Nephron (organoid): Measurements from ENCODE around the gene NBEAL1.
A peak's percentile ranks its signal among the peaks of the same experiment; 100 is the strongest.
"Not testable (repeated sequence)": the region's sequence is repeated elsewhere in the genome, so short reads cannot be mapped to it uniquely, and the experiment has no call there.

Experiments used
- H3K27ac Mint-ChIP-seq, 3 experiments: 2 replicates each; pipeline ENCODE4 v1.8.0; 2020; ENCODE audit warnings: mixed read lengths in 3 of 3, mild to moderate bottlenecking in 2 of 3, moderate library complexity in 1 of 3
- H3K27me3 Mint-ChIP-seq: 2 replicates; pipeline ENCODE4 v1.8.0; 2021; ENCODE audit warnings: low read depth, mild to moderate bottlenecking, moderate library complexity, mixed read lengths
- H3K36me3 Mint-ChIP-seq: 2 replicates; pipeline ENCODE4 v1.8.0; 2020; ENCODE audit warnings: low read depth, mixed read lengths
- H3K4me1 Mint-ChIP-seq: 2 replicates; pipeline ENCODE4 v1.8.0; 2020; ENCODE audit warnings: mixed read lengths
- H3K4me3 Mint-ChIP-seq, 3 experiments: 2 replicates each; pipeline ENCODE4 v1.8.0; 2020; ENCODE audit warnings: mild to moderate bottlenecking in 3 of 3, mixed read lengths in 3 of 3, moderate library complexity in 2 of 3
- H3K9me3 Mint-ChIP-seq: 2 replicates; pipeline ENCODE4 v1.8.0; 2020; ENCODE audit warnings: mixed read lengths
- CTCF ChIP-seq, 3 experiments: fragments of 200-600 bp; sonication (generic); IDR thresholded peaks; one replicate each; pipeline ENCODE4 v1.5.0; 2021; ENCODE audit warnings: antibody characterized with exemption in 3 of 3; ENCODE audit not compliant: unreplicated experiment in 3 of 3

NBEAL1 gene

DNA sequence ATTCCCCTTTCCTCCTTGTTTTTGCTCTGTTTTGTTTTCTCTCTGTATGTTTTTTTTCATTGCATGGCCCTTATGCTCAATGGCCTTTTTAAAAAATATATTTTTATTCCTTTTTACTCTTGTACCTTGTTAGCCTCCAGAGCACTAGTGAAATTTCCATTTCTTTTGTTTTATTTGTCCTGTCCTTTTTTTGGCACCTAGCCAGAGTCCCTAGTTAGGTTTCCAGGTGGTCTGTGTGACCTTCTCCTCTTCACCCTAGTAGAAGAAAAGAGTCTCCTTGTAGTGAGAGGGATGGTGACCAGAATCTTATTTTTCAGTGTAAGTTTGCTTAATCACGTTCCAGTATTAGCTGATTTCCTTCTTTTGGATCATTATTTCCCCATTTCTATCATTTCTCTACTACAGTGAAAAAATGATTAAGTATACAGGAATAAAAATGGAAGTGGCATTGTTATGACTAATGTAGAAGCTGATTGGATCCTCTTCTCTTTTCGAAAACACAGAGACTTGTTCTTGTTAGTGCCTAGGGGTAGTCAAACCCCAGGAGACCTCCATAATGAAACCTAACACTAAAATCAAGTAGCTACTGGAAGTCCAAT lies 65.9 kb downstream of the NBEAL1 start:
- H3K4me3 Mint-ChIP-seq = no peak overlapping the region
- no peaks in the 10 kb centered on the region for H3K27me3 Mint-ChIP-seq
- no peaks in the 10 kb centered on the region for H3K9me3 Mint-ChIP-seq
- H3K27ac Mint-ChIP-seq = no peak overlapping the region
- no peaks in the 10 kb centered on the region for H3K4me1 Mint-ChIP-seq
- TF ChIP-seq CTCF (IDR thresholded peaks at IDR 0.05; ENCODE audit: unreplicated experiment in 3 of 3) = no peak
- H3K36me3 Mint-ChIP-seq = peaks cover 42% of the 10 kb centered on the region

DNA sequence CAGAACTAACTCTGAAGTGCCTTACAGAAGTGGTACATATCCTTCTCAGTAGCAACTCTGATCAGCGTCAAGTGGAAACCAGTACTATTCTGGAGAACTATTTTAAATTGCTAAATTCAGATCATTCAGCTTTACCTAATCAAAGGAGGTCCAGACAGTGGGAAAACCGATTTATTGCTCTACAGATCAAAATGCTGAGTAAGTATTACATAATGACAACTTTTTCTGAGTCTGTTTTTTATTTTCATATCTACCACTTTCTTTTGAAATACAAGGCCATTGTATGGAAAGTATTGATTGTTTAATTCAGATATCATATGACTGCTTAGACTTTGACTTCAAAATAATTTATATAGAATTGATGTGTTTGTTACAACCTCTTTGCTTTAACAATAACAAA lies 68.7 kb downstream of the NBEAL1 start:
- Mint-ChIP-seq H3K36me3 (peaks cover 46% of the 10 kb centered on the region), H3K4me1 (no peaks in the 10 kb centered on the region), H3K27me3 (no peaks in the 10 kb centered on the region), H3K4me3 (no peak overlapping the region), H3K9me3 (no peaks in the 10 kb centered on the region), H3K27ac (no peak overlapping the region)
- TF ChIP-seq CTCF (IDR thresholded peaks at IDR 0.05; ENCODE audit: unreplicated experiment in 3 of 3) = no peak

GRCh38 chr2:203086381-203086780 lies 71.7 kb downstream of the NBEAL1 start:
- not testable (repeated sequence) for H3K4me1 Mint-ChIP-seq, H3K27me3 Mint-ChIP-seq, H3K4me3 Mint-ChIP-seq, H3K9me3 Mint-ChIP-seq, H3K27ac Mint-ChIP-seq
- peaks cover 34% of the 10 kb centered on the region for H3K36me3 Mint-ChIP-seq

DNA sequence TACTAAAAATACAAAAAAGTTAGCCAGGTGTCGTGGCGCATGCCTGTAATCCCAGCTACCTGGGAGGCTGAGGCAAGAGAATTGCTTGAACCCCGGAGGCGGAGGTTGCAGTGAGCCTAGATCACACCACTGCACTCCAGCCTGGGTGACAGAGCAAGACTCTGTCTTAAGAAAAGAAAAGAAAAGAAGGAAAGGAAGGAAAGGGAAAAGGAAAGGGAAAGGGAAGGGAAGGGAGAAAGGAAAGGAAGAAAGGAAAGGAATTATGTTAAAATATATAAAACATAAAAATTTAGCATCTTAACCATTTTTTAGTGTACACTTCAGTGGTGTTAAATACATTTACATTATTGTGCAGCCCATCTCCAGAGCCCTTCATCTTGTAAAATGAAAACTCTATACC lies 76.0 kb downstream of the NBEAL1 start:
- not testable (repeated sequence) for H3K4me1 Mint-ChIP-seq, H3K27ac Mint-ChIP-seq, H3K9me3 Mint-ChIP-seq

GRCh38 chr2:203097735-203098134 lies 83.1 kb downstream of the NBEAL1 start:
- Mint-ChIP-seq H3K4me3 (no peak overlapping the region), H3K27ac (no peak overlapping the region), H3K4me1 (no peaks in the 10 kb centered on the region), H3K9me3 (peaks cover 12% of the 10 kb centered on the region), H3K27me3 (no peaks in the 10 kb centered on the region), H3K36me3 (peaks cover 59% of the 10 kb centered on the region)
- TF ChIP-seq CTCF (IDR thresholded peaks at IDR 0.05; ENCODE audit: unreplicated experiment in 3 of 3) = peak; percentile 20 to 36 (median 26)

More for the DNA sequence above, 76.0 kb downstream of the NBEAL1 start:
- H3K36me3 Mint-ChIP-seq = peaks cover 33% of the 10 kb centered on the region
- H3K27me3 Mint-ChIP-seq, H3K4me3 Mint-ChIP-seq: not testable (repeated sequence)

DNA sequence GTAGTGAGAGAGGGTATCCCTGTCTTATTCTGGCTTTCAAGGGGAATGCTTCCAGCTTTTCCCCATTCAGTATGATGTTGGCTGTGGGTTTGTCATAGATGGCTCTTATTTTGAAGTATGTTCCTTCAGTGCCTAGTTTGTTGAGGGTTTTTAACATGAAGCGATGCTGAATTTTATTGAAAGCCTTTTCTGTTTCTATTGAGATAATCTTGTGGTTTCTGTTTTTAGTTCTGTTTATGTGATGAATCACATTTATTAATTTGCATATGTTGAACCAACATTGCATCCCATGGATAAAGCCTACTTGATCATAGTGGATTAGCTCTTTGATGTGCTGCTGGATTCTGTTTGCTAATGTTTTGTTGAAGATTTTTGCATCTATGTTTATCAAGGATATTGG lies 87.7 kb downstream of the NBEAL1 start:
- H3K27me3 Mint-ChIP-seq = not testable (repeated sequence)

DNA sequence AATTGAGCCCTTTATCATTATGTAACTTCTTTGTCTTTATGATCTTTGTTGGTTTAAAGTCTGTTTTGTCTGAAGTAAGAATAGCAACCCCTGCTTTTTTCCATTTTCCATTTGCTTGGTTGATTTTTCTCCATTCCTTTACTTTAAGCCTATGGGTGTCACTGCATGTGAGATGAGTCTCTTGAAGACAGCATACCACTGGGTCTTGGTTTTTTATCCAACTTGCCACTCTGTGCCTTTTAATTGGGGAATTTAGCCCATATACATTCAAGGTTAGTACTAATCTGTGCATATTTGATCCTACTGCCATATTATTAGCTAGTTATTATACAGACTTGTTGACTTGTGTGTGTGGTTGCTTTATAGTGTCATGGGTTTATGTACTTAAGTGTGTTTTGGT lies 89.6 kb downstream of the NBEAL1 start:
- H3K36me3 Mint-ChIP-seq = peaks cover 76% of the 10 kb centered on the region
- H3K27me3 Mint-ChIP-seq = no peaks in the 10 kb centered on the region
- H3K4me3 Mint-ChIP-seq = no peak overlapping the region
- H3K27ac Mint-ChIP-seq = no peak overlapping the region
- no peaks in the 10 kb centered on the region for H3K4me1 Mint-ChIP-seq
- H3K9me3 Mint-ChIP-seq = peaks cover 30% of the 10 kb centered on the region
- TF ChIP-seq CTCF (IDR thresholded peaks at IDR 0.05; ENCODE audit: unreplicated experiment in 3 of 3) = no peak

More for the DNA sequence above, 87.7 kb downstream of the NBEAL1 start:
- not testable (repeated sequence) for H3K4me3 Mint-ChIP-seq, H3K4me1 Mint-ChIP-seq, H3K27ac Mint-ChIP-seq
- peaks cover 73% of the 10 kb centered on the region for H3K36me3 Mint-ChIP-seq
- H3K9me3 Mint-ChIP-seq = peaks cover 30% of the 10 kb centered on the region
